ENCODE results near the gene ZNF385D. TPM values are rescaled to one million over a fixed set of nuclear protein-coding genes. Genes with fewer than 3 reads are reported as not detected.

The ZNF385D gene
- total RNA-seq, 4 donors from 2014 or later: 0.49 to 2.2 (median 1.5) TPM

GRCh38 chr3:21587894-21588293 lies 163.1 kb downstream of the ZNF385D start:
- Histone ChIP-seq H3K36me3 (no peaks in the 10 kb centered on the region), H3K4me3 (replicated peaks in 1 of 3) (no peak overlapping the region), H3K9me3 (no peaks in the 10 kb centered on the region), H3K27me3 (no peaks in the 10 kb centered on the region), H3K4me1 (no peaks in the 10 kb centered on the region), H3K27ac (no peak overlapping the region)
- intact Hi-C loops (cut with DNase I): no loop called here
- 83% methylated on average over 1 of the region's 1 CpG for whole genome bisulfite sequencing, 2 donors
- no peak for TF ChIP-seq CTCF (IDR thresholded peaks at IDR 0.05)
- no peak for TF ChIP-seq POLR2A (IDR thresholded peaks at IDR 0.05)
- no peak for DNase-seq

GRCh38 chr3:21585216-21585740 lies 165.7 kb downstream of the ZNF385D start:
- no peak for DNase-seq
- intact Hi-C loops (cut with DNase I): no loop called here
- 85 to 89% methylated on average over 3 of the region's 3 CpGs for WGBS, 2 donors

GRCh38 chr3:21573291-21573690 lies 177.7 kb downstream of the ZNF385D start:
- 92 to 96% methylated on average over 2 of the region's 2 CpGs for WGBS, 2 donors

More at GRCh38 chr3:21585216-21585740, 165.7 kb downstream of the ZNF385D start:
- H3K4me1 ChIP-seq: no peaks in the 10 kb centered on the region
- H3K27me3 ChIP-seq: no peaks in the 10 kb centered on the region
- no peak overlapping the region for H3K4me3 ChIP-seq (replicated peaks in 1 of 3)
- no peaks in the 10 kb centered on the region for H3K36me3 ChIP-seq
- TF ChIP-seq CTCF (IDR thresholded peaks at IDR 0.05) (no peak), POLR2A (IDR thresholded peaks at IDR 0.05) (no peak)
- no peaks in the 10 kb centered on the region for H3K9me3 ChIP-seq
- no peak overlapping the region for H3K27ac ChIP-seq

GRCh38 chr3:21564531-21564930 lies 186.5 kb downstream of the ZNF385D start:
- Histone ChIP-seq H3K9me3 (no peaks in the 10 kb centered on the region), H3K36me3 (no peaks in the 10 kb centered on the region), H3K27ac (no peak overlapping the region), H3K4me3 (replicated peaks in 1 of 3) (no peak overlapping the region), H3K4me1 (no peaks in the 10 kb centered on the region), H3K27me3 (no peaks in the 10 kb centered on the region)
- intact Hi-C loops (cut with DNase I): no loop called here
- no peak for DNase-seq
- TF ChIP-seq CTCF (IDR thresholded peaks at IDR 0.05) (no peak), POLR2A (IDR thresholded peaks at IDR 0.05) (no peak)
- 75 to 85% methylated on average over 3 of the region's 3 CpGs for WGBS, 2 donors

More at GRCh38 chr3:21573291-21573690, 177.7 kb downstream of the ZNF385D start:
- H3K27ac ChIP-seq: no peak overlapping the region
- intact Hi-C loops (cut with DNase I): no loop called here
- no peaks in the 10 kb centered on the region for H3K27me3 ChIP-seq
- no peaks in the 10 kb centered on the region for H3K4me1 ChIP-seq
- TF ChIP-seq POLR2A (IDR thresholded peaks at IDR 0.05) (no peak), CTCF (IDR thresholded peaks at IDR 0.05) (no peak)
- no peaks in the 10 kb centered on the region for H3K9me3 ChIP-seq
- H3K4me3 ChIP-seq (replicated peaks in 1 of 3): no peak overlapping the region
- H3K36me3 ChIP-seq: no peaks in the 10 kb centered on the region
- no peak for DNase-seq

GRCh38 chr3:21562243-21562642 lies 188.8 kb downstream of the ZNF385D start:
- no peak overlapping the region for H3K27ac ChIP-seq
- TF ChIP-seq CTCF (IDR thresholded peaks at IDR 0.05) (no peak), POLR2A (IDR thresholded peaks at IDR 0.05) (no peak)
- intact Hi-C loops (cut with DNase I): no loop called here
- no peaks in the 10 kb centered on the region for H3K27me3 ChIP-seq
- DNase-seq: no peak
- H3K4me3 ChIP-seq (replicated peaks in 1 of 3): no peak overlapping the region
- H3K4me1 ChIP-seq: no peaks in the 10 kb centered on the region
- H3K9me3 ChIP-seq: no peaks in the 10 kb centered on the region
- no peaks in the 10 kb centered on the region for H3K36me3 ChIP-seq

Data from thyroid gland (tissue), 4 donors.